Osteocyte (in vitro differentiated cells): ENCODE data around the gene FLCN. TPM values are rescaled to one million over a fixed set of nuclear protein-coding genes. Genes with fewer than 3 reads are reported as not detected.
"Not testable (repeated sequence)": the region's sequence is repeated elsewhere in the genome, so short reads cannot be mapped to it uniquely, and the experiment has no call there.

Experiments used
- DNase-seq: peaks from one replicate; pipeline ENCODE4 v3.0.0; 2021; ENCODE audit warnings: mixed read lengths; ENCODE audit not compliant: unreplicated experiment; ENCODE audit errors: extremely low spot score
- H3K27ac Mint-ChIP-seq: one replicate; pipeline ENCODE4 v1.8.0; 2021; ENCODE audit warnings: mild to moderate bottlenecking, mixed read lengths; ENCODE audit not compliant: unreplicated experiment
- H3K27me3 Mint-ChIP-seq: one replicate; pipeline ENCODE4 v1.8.0; 2021; ENCODE audit warnings: mixed read lengths; ENCODE audit not compliant: unreplicated experiment
- H3K36me3 Mint-ChIP-seq: one replicate; pipeline ENCODE4 v1.8.0; 2021; ENCODE audit warnings: mixed read lengths; ENCODE audit not compliant: unreplicated experiment
- H3K4me1 Mint-ChIP-seq: one replicate; pipeline ENCODE4 v1.8.0; 2021; ENCODE audit warnings: mixed read lengths; ENCODE audit not compliant: unreplicated experiment
- H3K4me3 Mint-ChIP-seq: one replicate; pipeline ENCODE4 v1.8.0; 2021; ENCODE audit warnings: mild to moderate bottlenecking, moderate library complexity, mixed read lengths; ENCODE audit not compliant: unreplicated experiment
- H3K9me3 Mint-ChIP-seq: one replicate; pipeline ENCODE4 v1.8.0; 2021; ENCODE audit warnings: mixed read lengths; ENCODE audit not compliant: unreplicated experiment
- total RNA-seq: library from RNA; stranded (reverse); gene quantifications from 2 replicates; pipeline ENCODE4 v1.2.1, GENCODE V29; 2021
- TF ChIP-seq, protein P1 (sequence below): fragments of 200-600 bp; sonication (generic); IDR thresholded peaks from 2 replicates; pipeline ENCODE4 v1.5.0; 2021; ENCODE audit warnings: antibody characterized with exemption, mild to moderate bottlenecking, moderate library complexity

The FLCN gene
- total RNA-seq, 1 donor from 2014 or later = 91.1 TPM

DNA sequence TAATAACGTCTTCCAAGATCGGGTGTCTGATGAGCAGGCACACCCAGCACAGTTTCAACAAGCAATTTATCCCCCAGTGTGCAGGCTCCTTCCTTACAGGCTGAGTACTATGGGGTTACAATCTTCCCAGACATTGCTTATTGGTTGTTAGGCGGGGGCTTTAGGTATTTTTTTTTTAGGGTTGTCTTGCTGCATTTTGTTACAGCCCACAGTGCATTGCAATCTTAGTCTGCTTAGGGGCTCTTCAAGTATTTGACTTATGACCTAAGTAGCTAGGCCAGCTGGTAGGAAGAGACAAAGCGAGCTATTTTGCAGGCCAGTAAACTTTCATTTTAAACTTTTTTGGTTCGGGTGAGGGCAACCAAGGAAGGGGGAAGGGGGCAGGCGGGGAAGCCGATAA, 36.7 kb downstream of the FLCN start:
- Mint-ChIP-seq H3K4me3 (peak overlapping the region; percentile 12), H3K4me1 (peaks cover 45% of the 10 kb centered on the region), H3K27me3 (no peaks in the 10 kb centered on the region), H3K9me3 (no peaks in the 10 kb centered on the region), H3K36me3 (peaks cover 2% of the 10 kb centered on the region), H3K27ac (peak overlapping the region; percentile 93)
- TF ChIP-seq, protein P1, sequence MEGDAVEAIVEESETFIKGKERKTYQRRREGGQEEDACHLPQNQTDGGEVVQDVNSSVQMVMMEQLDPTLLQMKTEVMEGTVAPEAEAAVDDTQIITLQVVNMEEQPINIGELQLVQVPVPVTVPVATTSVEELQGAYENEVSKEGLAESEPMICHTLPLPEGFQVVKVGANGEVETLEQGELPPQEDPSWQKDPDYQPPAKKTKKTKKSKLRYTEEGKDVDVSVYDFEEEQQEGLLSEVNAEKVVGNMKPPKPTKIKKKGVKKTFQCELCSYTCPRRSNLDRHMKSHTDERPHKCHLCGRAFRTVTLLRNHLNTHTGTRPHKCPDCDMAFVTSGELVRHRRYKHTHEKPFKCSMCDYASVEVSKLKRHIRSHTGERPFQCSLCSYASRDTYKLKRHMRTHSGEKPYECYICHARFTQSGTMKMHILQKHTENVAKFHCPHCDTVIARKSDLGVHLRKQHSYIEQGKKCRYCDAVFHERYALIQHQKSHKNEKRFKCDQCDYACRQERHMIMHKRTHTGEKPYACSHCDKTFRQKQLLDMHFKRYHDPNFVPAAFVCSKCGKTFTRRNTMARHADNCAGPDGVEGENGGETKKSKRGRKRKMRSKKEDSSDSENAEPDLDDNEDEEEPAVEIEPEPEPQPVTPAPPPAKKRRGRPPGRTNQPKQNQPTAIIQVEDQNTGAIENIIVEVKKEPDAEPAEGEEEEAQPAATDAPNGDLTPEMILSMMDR = no peak
- DNase-seq = no peak

DNA sequence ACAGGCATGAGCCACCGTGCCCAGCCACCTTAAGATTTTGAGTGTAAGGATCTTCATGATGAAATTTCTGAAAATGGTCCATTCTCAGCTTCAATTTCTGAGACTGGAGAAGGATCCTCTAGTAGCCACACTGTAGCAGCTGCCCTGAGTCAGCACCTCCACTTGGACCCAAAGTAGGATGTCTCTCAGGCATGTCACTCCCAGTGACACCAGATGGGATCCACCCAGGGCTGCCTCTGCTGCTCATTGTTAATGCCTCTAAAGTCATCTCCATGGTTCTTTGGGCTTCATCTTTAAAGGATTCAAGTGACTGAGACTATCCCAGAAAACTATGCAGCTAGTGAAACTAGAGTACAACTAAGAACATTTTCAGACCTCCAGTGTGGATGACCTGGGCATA, 38.7 kb downstream of the FLCN start:
- H3K9me3 Mint-ChIP-seq = no peaks in the 10 kb centered on the region

DNA sequence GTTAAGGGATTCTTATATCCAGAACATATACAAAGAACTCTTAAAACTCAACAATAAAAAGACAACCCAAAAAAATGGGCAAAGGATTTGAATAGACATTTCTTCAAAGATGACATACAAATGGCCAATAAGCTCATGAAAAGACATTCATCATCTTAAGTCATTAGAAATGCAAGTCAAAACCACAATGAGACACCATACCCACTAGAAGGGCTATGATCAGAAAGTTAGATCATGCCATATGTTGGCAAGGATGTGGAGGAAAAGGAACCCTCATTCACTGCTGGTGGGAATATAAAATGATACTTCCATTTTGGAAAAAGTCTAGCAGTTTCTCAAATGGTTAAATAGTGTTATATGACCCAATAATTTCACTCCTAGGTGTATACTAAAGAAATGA, 40.2 kb downstream of the FLCN start:
- DNase-seq = no peak
- H3K27ac Mint-ChIP-seq = no peak overlapping the region
- H3K4me3 Mint-ChIP-seq = no peak overlapping the region
- H3K36me3 Mint-ChIP-seq = no peaks in the 10 kb centered on the region
- peaks cover 31% of the 10 kb centered on the region for H3K4me1 Mint-ChIP-seq
- no peaks in the 10 kb centered on the region for H3K9me3 Mint-ChIP-seq
- TF ChIP-seq, protein P1 = no peak
- no peaks in the 10 kb centered on the region for H3K27me3 Mint-ChIP-seq

More for the DNA sequence above, 38.7 kb downstream of the FLCN start:
- H3K27me3 Mint-ChIP-seq = no peaks in the 10 kb centered on the region
- peaks cover 33% of the 10 kb centered on the region for H3K4me1 Mint-ChIP-seq
- TF ChIP-seq, protein P1 = no peak
- no peak overlapping the region for H3K27ac Mint-ChIP-seq
- DNase-seq = no peak
- no peaks in the 10 kb centered on the region for H3K36me3 Mint-ChIP-seq
- no peak overlapping the region for H3K4me3 Mint-ChIP-seq

DNA sequence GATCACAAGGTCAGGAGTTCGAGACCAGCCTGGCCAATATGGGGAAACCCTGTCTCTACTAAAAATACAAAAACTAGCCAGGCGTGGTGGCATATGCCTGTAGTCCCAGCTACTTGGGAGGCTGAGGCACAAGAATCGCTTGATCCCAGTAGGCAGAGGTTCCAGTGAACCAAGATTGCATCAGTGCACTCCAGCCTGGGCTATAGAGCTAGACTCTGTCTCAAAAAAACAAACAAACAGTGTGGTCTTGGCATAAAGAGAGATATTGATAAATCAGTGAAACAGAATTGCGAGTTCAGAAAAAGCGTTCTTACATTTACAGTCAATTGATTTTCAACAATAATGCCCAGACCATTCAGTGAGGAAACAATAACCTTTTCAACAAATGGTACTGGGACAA, 41.5 kb downstream of the FLCN start:
- H3K4me3 Mint-ChIP-seq, H3K36me3 Mint-ChIP-seq, H3K27me3 Mint-ChIP-seq, H3K27ac Mint-ChIP-seq, DNase-seq, H3K9me3 Mint-ChIP-seq: not testable (repeated sequence)
- peaks cover 32% of the 10 kb centered on the region for H3K4me1 Mint-ChIP-seq

DNA sequence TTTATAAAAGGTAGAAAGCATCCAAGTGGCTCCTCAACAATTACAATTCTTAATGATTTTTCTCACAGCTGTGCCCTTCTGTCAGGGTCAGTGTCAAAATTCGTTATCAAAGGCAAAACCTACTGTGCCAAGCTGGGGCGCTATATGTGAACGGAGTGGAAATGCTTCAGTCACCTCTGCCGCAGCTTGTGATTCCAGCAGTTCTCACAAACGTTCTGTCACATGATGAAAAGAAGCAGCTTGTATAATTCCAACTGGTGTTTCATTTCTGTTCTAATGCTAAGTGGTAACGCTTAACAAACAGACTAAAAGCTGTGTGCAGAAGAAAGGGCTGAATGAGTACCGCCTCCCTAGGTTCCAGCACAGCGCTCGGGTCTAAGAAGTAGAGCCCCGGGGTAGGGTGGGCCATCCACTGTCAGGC, 45.0 kb downstream of the FLCN start:
- Mint-ChIP-seq H3K27me3 (no peaks in the 10 kb centered on the region), H3K4me3 (no peak overlapping the region), H3K4me1 (peaks cover 31% of the 10 kb centered on the region), H3K27ac (peak overlapping the region; percentile 67), H3K9me3 (no peaks in the 10 kb centered on the region), H3K36me3 (peaks cover 8% of the 10 kb centered on the region)
- DNase-seq = no peak
- TF ChIP-seq, protein P1 = no peak

DNA sequence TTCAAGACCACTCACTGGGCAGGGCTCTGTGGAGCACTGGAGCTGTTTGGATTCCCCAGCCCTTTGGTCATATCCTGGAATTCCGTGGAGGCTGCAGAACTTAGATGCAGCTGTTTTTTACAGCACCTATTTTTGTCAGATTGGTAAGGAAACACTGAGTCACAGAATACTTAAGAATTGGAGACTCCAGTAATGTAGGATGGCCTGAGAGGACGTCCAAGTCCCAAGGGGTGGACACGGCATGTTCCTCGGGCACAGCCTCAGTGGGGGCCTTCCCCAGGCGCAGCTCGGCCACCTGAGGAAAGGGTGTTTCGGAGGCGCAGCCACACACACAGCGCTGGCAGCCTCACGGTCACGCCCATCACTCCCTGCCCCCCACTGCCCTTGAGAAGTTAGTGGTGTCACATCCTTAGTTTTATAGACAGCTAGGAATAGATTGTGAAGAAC, 45.6 kb downstream of the FLCN start:
- DNase-seq = no peak
- TF ChIP-seq, protein P1 = no peak
- Mint-ChIP-seq H3K27me3 (no peaks in the 10 kb centered on the region), H3K36me3 (peaks cover 8% of the 10 kb centered on the region), H3K4me3 (no peak overlapping the region), H3K27ac (peak overlapping the region; percentile 67), H3K9me3 (no peaks in the 10 kb centered on the region), H3K4me1 (peaks cover 37% of the 10 kb centered on the region)
